Measurements from ENCODE around the gene RNF224.

Gene RNF224

GRCh38 chr9:137275588-137276472 lies 48.5 kb downstream of the RNF224 start:
- no peak overlapping the region for H3K4me3 ChIP-seq (ENCODE audit: low read depth, low read length)
- ChIA-PET CTCF (interaction anchor here (1.9 kb wide), 1 partner anchor 39 kb away, joined by 7 read pairs; no protein-coding TSS in a partner anchor), POLR2A (interaction anchor here (2.2 kb wide), 1 partner anchor 35 kb away, joined by 18 read pairs; the partner anchor contains the start of gene TUBB4B)
- DNase-seq (ENCODE audit: low read depth, low spot score), result no peak
- TF ChIP-seq CTCF (IDR thresholded peaks at IDR 0.05; ENCODE audit: insufficient read depth, low read length, missing control alignments), result no peak

- no peak for TF ChIP-seq CTCF (IDR thresholded peaks at IDR 0.05; ENCODE audit: insufficient read depth, low read length, missing control alignments)
- no peak for DNase-seq (ENCODE audit: low read depth, low spot score)
- POLR2A ChIA-PET, result interaction anchor here (1.0 to 2.2 kb wide), 3 partner anchors 12 to 36 kb away, joined by 4 to 18 read pairs (median 8); partner anchors contain the start of gene TUBB4B
- CTCF ChIA-PET, result interaction anchor here (0.9 to 1.9 kb wide), 8 partner anchors 9 to 168 kb away, joined by 3 to 7 read pairs (median 6); partner anchors contain the start of genes EXD3 and NOXA1
- peak overlapping the region; percentile 63; the same call in 1 of the 2 replicates for H3K4me3 ChIP-seq (ENCODE audit: low read depth, low read length)
Observed at GRCh38 chr9:137276473-137277328, 49.4 kb downstream of the RNF224 start.

GRCh38 chr9:137277329-137278041 lies 50.2 kb downstream of the RNF224 start, which contains the start of gene TOR4A:
Gene TOR4A (plus strand): TSS chr9:137277726. CDS start chr9:137278690, 964 bp downstream.
- ChIA-PET CTCF (interaction anchor here (0.8 to 1.9 kb wide), 9 partner anchors 9 to 167 kb away, joined by 3 to 7 read pairs (median 5); partner anchors contain the start of genes EXD3 and NOXA1), POLR2A (interaction anchor here (1.0 to 2.2 kb wide), 3 partner anchors 13 to 36 kb away, joined by 4 to 18 read pairs (median 8); partner anchors contain the start of gene TUBB4B)
- peak within 1 kb of the TSS; percentile 63 for H3K4me3 ChIP-seq (ENCODE audit: low read depth, low read length)
- peak; percentile 26 for DNase-seq (ENCODE audit: low read depth, low spot score)
- TF ChIP-seq CTCF (IDR thresholded peaks at IDR 0.05; ENCODE audit: insufficient read depth, low read length, missing control alignments), result no peak

GRCh38 chr9:137278061-137278701 lies 50.9 kb downstream of the RNF224 start:
- POLR2A ChIA-PET, result interaction anchor here (1.0 to 2.2 kb wide), 3 partner anchors 14 to 37 kb away, joined by 4 to 18 read pairs (median 8); partner anchors contain the start of gene TUBB4B
- H3K4me3 ChIP-seq (ENCODE audit: low read depth, low read length), result peak overlapping the region; percentile 63
- TF ChIP-seq CTCF (IDR thresholded peaks at IDR 0.05; ENCODE audit: insufficient read depth, low read length, missing control alignments), result no peak
- no peak for DNase-seq (ENCODE audit: low read depth, low spot score)
- CTCF ChIA-PET, result interaction anchor here (0.8 to 1.9 kb wide), 6 partner anchors 9 to 145 kb away, joined by 3 to 7 read pairs (median 6); partner anchors contain the start of genes EXD3 and NOXA1
